Measurements from ENCODE around the gene IL24. TPM values are rescaled to one million over a fixed set of nuclear protein-coding genes. Genes with fewer than 3 reads are reported as not detected.

The IL24 gene
- total and polyA plus RNA-seq, 10 of the 15 experiments (the other 5 are each of a cell fraction or from before 2014, with no cell fraction given): 0.05 to 19.8 (median 0.35) TPM; not detected in 1

GRCh38 chr1:206873603-206874188, 23.5 kb upstream of the IL24 start:
- ChIA-PET POLR2A (no interaction called here), RAD21 (ENCODE audit: unreplicated experiment) (no interaction called here), CTCF (interaction anchor here (0.9 to 4.2 kb wide), 8 partner anchors 10 to 210 kb away, joined by 3 to 29 read pairs (median 4); no protein-coding TSS in a partner anchor), SMC1A (ENCODE audit: uncharacterized antibody, unreplicated experiment) (interaction anchor here (1.3 to 2.3 kb wide), 2 partner anchors 11 to 20 kb away, joined by 8 to 10 read pairs; no protein-coding TSS in a partner anchor)
- no peak overlapping the region for H3K9ac ChIP-seq (ENCODE audit: control insufficient read depth, insufficient read depth, low read length)
- H3K4me3 ChIP-seq: no peak overlapping the region
- no peak for ATAC-seq
- no peak overlapping the region for H3K27ac ChIP-seq (ENCODE audit: control insufficient read depth, insufficient read depth)
- H3K79me2 ChIP-seq (ENCODE audit: control insufficient read depth, insufficient read depth, low read length): no peaks in the 10 kb centered on the region
- no peaks in the 10 kb centered on the region for H3K36me3 ChIP-seq (ENCODE audit: control insufficient read depth in 2 of 2, insufficient read depth in 2 of 2, low read length in 1 of 2)
- peaks cover 3% of the 10 kb centered on the region; the same call in 1 of the 3 replicates for H3K9me3 ChIP-seq (replicated peaks; ENCODE audit: control insufficient read depth, insufficient read depth, low read length)
- no peak overlapping the region for H2AFZ ChIP-seq (ENCODE audit: control insufficient read depth, low read depth, low read length)
- no peak for FAIRE-seq
- no peak for DNase-seq (ENCODE audit: low read depth, low spot score)
- intact Hi-C loops (cut with micrococcal nuclease; ENCODE audit: unreplicated experiment): no loop called here
- no TSS peak for BruUV-seq (replicated peaks)
- in situ Hi-C loops (cut with MboI): no loop called here
- H3K4me1 ChIP-seq (ENCODE audit: control insufficient read depth, insufficient read depth, low read length): no peaks in the 10 kb centered on the region
- TF ChIP-seq ZBTB40 (IDR thresholded peaks at IDR 0.05; ENCODE audit: borderline replicate concordance) (no peak), GABPA (IDR thresholded peaks at IDR 0.05; ENCODE audit: low read depth) (no peak), CEBPZ (IDR thresholded peaks at IDR 0.05; ENCODE audit: low read depth, low read length) (no peak), EP300 (IDR thresholded peaks at IDR 0.05; ENCODE audit: borderline replicate concordance in 1 of 2, control insufficient read depth in 1 of 2, low read depth in 2 of 2, low read length in 2 of 2) (no peak), SP1 (IDR thresholded peaks at IDR 0.05; ENCODE audit: low read depth, low read length) (no peak), KAT2A (conservative IDR thresholded peaks at IDR 0.05; ENCODE audit: control insufficient read depth, low read depth, low read length) (no peak), EGR1 (IDR thresholded peaks at IDR 0.05; ENCODE audit: borderline replicate concordance in 1 of 2, low read depth in 2 of 2, low read length in 2 of 2) (no peak), BCL11A (IDR thresholded peaks at IDR 0.05; ENCODE audit: low read depth, low read length) (no peak), ZBED1 (IDR thresholded peaks at IDR 0.05; ENCODE audit: borderline replicate concordance) (no peak), IKZF2 (IDR thresholded peaks at IDR 0.05) (no peak), JUND (IDR thresholded peaks at IDR 0.05; ENCODE audit: low read depth, low read length) (no peak), ATF7 (IDR thresholded peaks at IDR 0.05; ENCODE audit: low read depth) (no peak), YY1 (IDR thresholded peaks at IDR 0.05; ENCODE audit: low read depth, low read length) (no peak), CBX3 (IDR thresholded peaks at IDR 0.05; ENCODE audit: borderline replicate concordance, low read depth) (no peak), ZNF207 (IDR thresholded peaks at IDR 0.05; ENCODE audit: borderline replicate concordance) (no peak), GATAD2B (conservative IDR thresholded peaks at IDR 0.05; ENCODE audit: low read depth) (no peak), RFX5 (IDR thresholded peaks at IDR 0.05; ENCODE audit: low read depth, low read length) (no peak)
- no peaks in the 10 kb centered on the region for H3K27me3 ChIP-seq (replicated peaks in 1 of 2; ENCODE audit: control insufficient read depth in 2 of 2, insufficient read depth in 2 of 2, low read length in 1 of 2)
- no peaks in the 10 kb centered on the region for H4K20me1 ChIP-seq (ENCODE audit: control insufficient read depth, insufficient read depth)
- H3K4me2 ChIP-seq (ENCODE audit: control insufficient read depth, insufficient read depth): no peak overlapping the region
- WGBS (ENCODE audit: insufficient coverage, insufficient replicate concordance, low lambda C conversion rate, missing lambda C conversion rate): 49% methylated on average over 3 of the region's 3 CpGs
